Neural cell (in vitro differentiated cells): ENCODE data around the gene REG1A. TPM values are rescaled to one million over a fixed set of nuclear protein-coding genes. Genes with fewer than 3 reads are reported as not detected.

Experiments
- H2AFZ ChIP-seq: fragments of 200-600, 300-800 bp; sonication (generic), shearing (Covaris generic); 2 replicates; pipeline ENCODE4 v1.6.0; 2014; ENCODE audit warnings: low read depth, mild to moderate bottlenecking, antibody characterized with exemption, low read length, moderate library complexity
- H3F3A ChIP-seq: fragments of 200-600 bp; shearing (Covaris generic); 2 replicates; pipeline ENCODE4 v1.6.1; 2016; ENCODE audit warnings: mild to moderate bottlenecking, moderate library complexity, mixed read lengths, antibody characterized with exemption, low read length; ENCODE audit not compliant: insufficient read depth, poor library complexity, severe bottlenecking
- H3K27ac ChIP-seq: fragments of 200-600, 300-800 bp; sonication (generic), shearing (Covaris generic); 2 replicates; pipeline ENCODE4 v1.5.1; 2014; ENCODE audit warnings: mild to moderate bottlenecking, low read length, moderate library complexity
- H3K27me3 ChIP-seq: fragments of 300-800, 200-600 bp; sonication (generic), shearing (Covaris generic); 2 replicates; pipeline ENCODE4 v1.6.0; 2014; ENCODE audit warnings: mild to moderate bottlenecking, low read depth, low read length, moderate library complexity; ENCODE audit not compliant: insufficient read depth
- H3K36me3 ChIP-seq: fragments of 300-800, 200-600 bp; sonication (generic), shearing (Covaris generic); 2 replicates; pipeline ENCODE4 v1.5.1; 2014; ENCODE audit warnings: mild to moderate bottlenecking, antibody characterized with exemption, low read length, moderate library complexity; ENCODE audit not compliant: insufficient read depth
- H3K4me2 ChIP-seq: fragments of 300-800, 200-600 bp; sonication (generic), shearing (Covaris generic); 2 replicates; pipeline ENCODE4 v1.6.0; 2014; ENCODE audit warnings: mild to moderate bottlenecking, low read length
- H3K4me3 ChIP-seq: fragments of 300-800, 200-600 bp; sonication (generic), shearing (Covaris generic); 2 replicates; pipeline ENCODE4 v1.5.1; 2014; ENCODE audit warnings: mild to moderate bottlenecking, low read length, moderate library complexity
- H3K79me2 ChIP-seq: fragments of 200-600 bp; shearing (Covaris generic); replicated peaks from 2 replicates; pipeline ENCODE4 v1.6.0; 2014; ENCODE audit warnings: mild to moderate bottlenecking, low read length, moderate library complexity; ENCODE audit not compliant: insufficient read depth
- H3K9ac ChIP-seq: fragments of 300-800, 200-600 bp; sonication (generic), shearing (Covaris generic); 2 replicates; pipeline ENCODE4 v1.6.1; 2016; ENCODE audit warnings: mild to moderate bottlenecking, low read length, mixed read lengths
- H3K9me2 ChIP-seq: fragments of 200-600 bp; shearing (Covaris generic); 2 replicates; pipeline ENCODE4 v1.6.1; 2016; ENCODE audit warnings: mild to moderate bottlenecking, low read length, mixed read lengths; ENCODE audit not compliant: insufficient read depth
- H3K9me3 ChIP-seq: fragments of 200-600, 300-800 bp; sonication (generic), shearing (Covaris generic); 2 replicates; pipeline ENCODE4 v1.6.1; 2016; ENCODE audit warnings: mild to moderate bottlenecking, mixed run types, low read length, moderate library complexity, mixed read lengths
- H4K20me1 ChIP-seq: fragments of 200-600 bp; shearing (Covaris generic); 2 replicates; pipeline ENCODE4 v1.6.1; 2016; ENCODE audit warnings: mild to moderate bottlenecking, mixed run types; ENCODE audit not compliant: insufficient read depth
- EP300 ChIP-seq: fragments of 450-650 bp; conservative IDR thresholded peaks from 2 replicates; pipeline ENCODE4 v1.6.1; 2014; ENCODE audit warnings: antibody characterized with exemption, mild to moderate bottlenecking, moderate library complexity; ENCODE audit not compliant: poor library complexity, severe bottlenecking
- EZH2 ChIP-seq: fragments of 200-600, 300-800 bp; shearing (Covaris generic), sonication (generic); IDR thresholded peaks from 2 replicates; pipeline ENCODE4 v1.6.1; 2014; ENCODE audit warnings: antibody characterized with exemption, low read length, borderline replicate concordance, mild to moderate bottlenecking; ENCODE audit not compliant: insufficient read depth, poor library complexity, severe bottlenecking
- MXI1 ChIP-seq: fragments of 450-650 bp; conservative IDR thresholded peaks from 2 replicates; pipeline ENCODE4 v1.6.1; 2014; ENCODE audit warnings: antibody characterized with exemption, mild to moderate bottlenecking; ENCODE audit not compliant: poor library complexity, severe bottlenecking
- POLR2AphosphoS5 ChIP-seq: IDR thresholded peaks from 2 replicates; pipeline ENCODE4 v1.6.1; 2012
- RAD21 ChIP-seq: fragments of 450-650 bp; conservative IDR thresholded peaks from 2 replicates; pipeline ENCODE4 v1.6.1; 2014; ENCODE audit warnings: antibody characterized with exemption, mild to moderate bottlenecking, moderate library complexity
- REST ChIP-seq: IDR thresholded peaks from 2 replicates; pipeline ENCODE4 v1.6.1; 2012; ENCODE audit warnings: borderline replicate concordance
- SMC3 ChIP-seq: fragments of 450-650 bp; conservative IDR thresholded peaks from 2 replicates; pipeline ENCODE4 v1.6.1; 2014; ENCODE audit warnings: antibody characterized with exemption, mild to moderate bottlenecking, moderate library complexity; ENCODE audit not compliant: poor library complexity
- TAF1 ChIP-seq: IDR thresholded peaks from 2 replicates; pipeline ENCODE4 v1.6.1; 2012; ENCODE audit warnings: low read depth
- polyA plus RNA-seq: library from polyadenylated mRNA; depleted of rRNA; stranded (reverse); fragments of >200 nt; gene quantifications from 2 replicates; pipeline ENCODE4 v1.2.3, GENCODE V29; 2014
- TF ChIP-seq, protein P1 (sequence below): fragments of 450-650 bp; IDR thresholded peaks from 2 replicates; pipeline ENCODE4 v1.5.1; 2014; ENCODE audit warnings: antibody characterized with exemption, mild to moderate bottlenecking, moderate library complexity; ENCODE audit not compliant: poor library complexity, severe bottlenecking

REG1A gene
- polyA plus RNA-seq, 1 donor from 2014 or later, result not detected

GRCh38 chr2:79090693-79091092, 29.6 kb upstream of the REG1A start:
- no peaks in the 10 kb centered on the region for H3K36me3 ChIP-seq
- H3K9me2 ChIP-seq, result no peaks in the 10 kb centered on the region
- H3K27me3 ChIP-seq, result no peaks in the 10 kb centered on the region
- no peak overlapping the region for H3K4me3 ChIP-seq
- no peak overlapping the region for H2AFZ ChIP-seq
- H3K4me2 ChIP-seq, result no peak overlapping the region
- H4K20me1 ChIP-seq, result no peaks in the 10 kb centered on the region
- TF ChIP-seq TAF1, result no peak
- TF ChIP-seq EP300, result no peak
- TF ChIP-seq REST, result no peak
- no peak for TF ChIP-seq MXI1
- TF ChIP-seq EZH2, result no peak
- H3K9ac ChIP-seq, result no peak overlapping the region
- no peaks in the 10 kb centered on the region for H3K9me3 ChIP-seq
- no peak overlapping the region for H3K27ac ChIP-seq
- H3F3A ChIP-seq, result no peaks in the 10 kb centered on the region
- no peaks in the 10 kb centered on the region for H3K79me2 ChIP-seq

DNA sequence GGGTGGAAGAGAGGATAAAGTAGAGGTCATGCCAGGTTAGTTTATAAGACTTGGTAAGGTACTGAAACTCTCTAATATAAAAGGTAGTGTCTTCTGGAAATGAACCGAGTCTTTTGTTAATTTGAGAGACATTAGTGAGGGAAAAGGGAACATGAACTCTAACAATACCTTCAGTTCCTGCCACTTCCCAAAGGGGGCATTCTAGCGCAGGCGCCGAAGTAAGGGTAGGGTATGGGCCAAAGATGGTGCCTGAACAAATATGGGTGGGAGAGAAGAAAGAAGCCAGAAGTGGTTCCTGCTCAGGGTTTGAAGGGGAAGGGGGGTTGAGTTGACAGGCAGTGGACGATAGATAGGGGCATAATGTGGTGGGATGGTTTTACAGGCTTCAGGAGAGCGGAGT, 22.4 kb upstream of the REG1A start:
- Histone ChIP-seq H3K9me3 (no peaks in the 10 kb centered on the region), H3K4me2 (no peak overlapping the region), H3F3A (no peaks in the 10 kb centered on the region), H3K9ac (no peak overlapping the region), H4K20me1 (no peaks in the 10 kb centered on the region), H3K27ac (no peak overlapping the region), H3K36me3 (no peaks in the 10 kb centered on the region), H3K9me2 (no peaks in the 10 kb centered on the region), H3K4me3 (no peak overlapping the region), H2AFZ (no peak overlapping the region), H3K27me3 (no peaks in the 10 kb centered on the region), H3K79me2 (no peaks in the 10 kb centered on the region)
- TF ChIP-seq MXI1 (no peak), TAF1 (no peak), REST (no peak), SMC3 (no peak), EP300 (no peak), EZH2 (no peak), RAD21 (no peak), POLR2AphosphoS5 (no peak)
- TF ChIP-seq, protein P1, sequence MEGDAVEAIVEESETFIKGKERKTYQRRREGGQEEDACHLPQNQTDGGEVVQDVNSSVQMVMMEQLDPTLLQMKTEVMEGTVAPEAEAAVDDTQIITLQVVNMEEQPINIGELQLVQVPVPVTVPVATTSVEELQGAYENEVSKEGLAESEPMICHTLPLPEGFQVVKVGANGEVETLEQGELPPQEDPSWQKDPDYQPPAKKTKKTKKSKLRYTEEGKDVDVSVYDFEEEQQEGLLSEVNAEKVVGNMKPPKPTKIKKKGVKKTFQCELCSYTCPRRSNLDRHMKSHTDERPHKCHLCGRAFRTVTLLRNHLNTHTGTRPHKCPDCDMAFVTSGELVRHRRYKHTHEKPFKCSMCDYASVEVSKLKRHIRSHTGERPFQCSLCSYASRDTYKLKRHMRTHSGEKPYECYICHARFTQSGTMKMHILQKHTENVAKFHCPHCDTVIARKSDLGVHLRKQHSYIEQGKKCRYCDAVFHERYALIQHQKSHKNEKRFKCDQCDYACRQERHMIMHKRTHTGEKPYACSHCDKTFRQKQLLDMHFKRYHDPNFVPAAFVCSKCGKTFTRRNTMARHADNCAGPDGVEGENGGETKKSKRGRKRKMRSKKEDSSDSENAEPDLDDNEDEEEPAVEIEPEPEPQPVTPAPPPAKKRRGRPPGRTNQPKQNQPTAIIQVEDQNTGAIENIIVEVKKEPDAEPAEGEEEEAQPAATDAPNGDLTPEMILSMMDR, result no peak
